GM19328 (cell line): ENCODE results near the gene NCKAP5.
"Not testable (repeated sequence)": the region's sequence is repeated elsewhere in the genome, so short reads cannot be mapped to it uniquely, and the experiment has no call there.

Experiments
- ATAC-seq: cut with Tn5 transposase; IDR thresholded peaks from one replicate; pipeline ENCODE4 v1.9.1; 2021; ENCODE audit warnings: mild to moderate bottlenecking, moderate library complexity; ENCODE audit not compliant: unreplicated experiment

The NCKAP5 gene

GRCh38 chr2:133525090-133525489, 43.2 kb downstream of the NCKAP5 start:
- no peak for ATAC-seq

- ATAC-seq, result no peak
These were observed 44.9 kb downstream of the NCKAP5 start for GRCh38 chr2:133523406-133523805.

GRCh38 chr2:133522204-133522603, 46.1 kb downstream of the NCKAP5 start:
- ATAC-seq, result no peak

- no peak for ATAC-seq
These were observed 47.0 kb downstream of the NCKAP5 start for GRCh38 chr2:133521146-133521745.

- not testable (repeated sequence) for ATAC-seq
These were observed 48.6 kb downstream of the NCKAP5 start for GRCh38 chr2:133519677-133520076.

- no peak for ATAC-seq
These were observed 49.4 kb downstream of the NCKAP5 start for GRCh38 chr2:133518700-133519344.

GRCh38 chr2:133517876-133518275, 50.4 kb downstream of the NCKAP5 start:
- ATAC-seq, result no peak

- ATAC-seq, result no peak
These were observed 51.7 kb downstream of the NCKAP5 start for GRCh38 chr2:133516405-133517026.

GRCh38 chr2:133515271-133515670, 53.0 kb downstream of the NCKAP5 start:
- no peak for ATAC-seq

- no peak for ATAC-seq
These were observed 54.4 kb downstream of the NCKAP5 start for GRCh38 chr2:133513893-133514292.

GRCh38 chr2:133512121-133512520, 56.1 kb downstream of the NCKAP5 start:
- no peak for ATAC-seq

GRCh38 chr2:133511679-133512078, 56.6 kb downstream of the NCKAP5 start:
- no peak for ATAC-seq

- ATAC-seq, result no peak
These were observed 58.5 kb downstream of the NCKAP5 start for GRCh38 chr2:133509777-133510176.

- ATAC-seq, result no peak
These were observed 59.6 kb downstream of the NCKAP5 start for GRCh38 chr2:133508546-133509165.

- ATAC-seq, result no peak
These were observed 61.3 kb downstream of the NCKAP5 start for GRCh38 chr2:133506996-133507395.

GRCh38 chr2:133504566-133505505, 63.4 kb downstream of the NCKAP5 start:
- ATAC-seq, result no peak

GRCh38 chr2:133503927-133504326, 64.3 kb downstream of the NCKAP5 start:
- ATAC-seq, result no peak

- peak; percentile 44 for ATAC-seq
These were observed 64.9 kb downstream of the NCKAP5 start for GRCh38 chr2:133503323-133503722.

- no peak for ATAC-seq
These were observed 65.6 kb downstream of the NCKAP5 start for GRCh38 chr2:133502678-133503077.

- ATAC-seq, result no peak
These were observed 67.3 kb downstream of the NCKAP5 start for GRCh38 chr2:133500917-133501316.
